ENCODE results near the gene COLEC12. TPM values are rescaled to one million over a fixed set of nuclear protein-coding genes. Genes with fewer than 3 reads are reported as not detected.

Gene COLEC12
- total and polyA plus RNA-seq, 2 experiments from 2014 or later, result 23.2 to 28.3 TPM

DNA sequence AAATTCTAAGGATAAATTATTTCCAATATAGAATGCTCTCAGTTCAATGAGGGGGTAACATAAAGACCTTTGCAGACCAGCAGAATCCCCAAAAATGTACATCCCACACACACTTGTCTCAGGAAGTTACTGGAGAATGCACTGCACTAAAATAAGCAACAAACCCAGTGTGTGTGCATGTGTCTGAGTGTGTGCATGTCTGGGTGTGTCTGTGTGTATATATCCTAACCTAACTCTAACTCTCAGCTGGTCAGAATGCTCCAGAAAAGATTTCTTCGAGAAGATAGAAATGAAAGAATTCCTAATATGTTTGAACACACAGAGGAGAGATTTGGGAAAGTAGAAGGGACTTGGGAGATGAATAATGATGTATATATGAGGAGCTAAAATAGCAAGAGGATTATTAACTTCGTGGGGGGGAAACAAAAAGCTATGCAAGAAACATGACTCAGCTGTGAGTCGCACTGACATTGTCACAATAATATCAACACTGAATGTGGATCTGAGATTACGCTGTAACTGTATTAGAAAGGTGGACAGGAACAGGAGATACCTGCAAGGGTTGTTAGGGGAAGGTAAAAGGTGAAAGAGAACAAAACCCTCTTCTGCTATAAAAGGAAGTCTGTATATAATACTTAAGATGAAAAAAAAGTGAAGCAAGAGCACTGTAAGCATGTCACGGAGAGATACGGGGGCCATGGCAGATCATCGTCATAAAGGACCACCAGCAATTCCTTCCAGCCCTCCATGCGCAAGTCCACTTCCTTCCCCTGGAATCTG is 11.1 kb downstream of the COLEC12 start:
- Histone ChIP-seq H3K9me2 (replicated peaks; ENCODE audit: insufficient read depth) (no peaks in the 10 kb centered on the region), H3K4me3 (no peak overlapping the region), H4K20me1 (ENCODE audit: insufficient read depth, poor library complexity, severe bottlenecking) (no peaks in the 10 kb centered on the region), H3K9me3 (ENCODE audit: low read depth) (no peaks in the 10 kb centered on the region), H3K79me2 (peaks cover 64% of the 10 kb centered on the region), H3K4me1 (ENCODE audit: insufficient read depth) (peaks cover 11% of the 10 kb centered on the region), H3K27me3 (no peaks in the 10 kb centered on the region), H3K27ac (no peak overlapping the region), H3K36me3 (replicated peaks; ENCODE audit: insufficient read depth, low read depth) (no peaks in the 10 kb centered on the region), H3K4me2 (no peak overlapping the region), H2AFZ (no peak overlapping the region)
- TF ChIP-seq, protein P1, sequence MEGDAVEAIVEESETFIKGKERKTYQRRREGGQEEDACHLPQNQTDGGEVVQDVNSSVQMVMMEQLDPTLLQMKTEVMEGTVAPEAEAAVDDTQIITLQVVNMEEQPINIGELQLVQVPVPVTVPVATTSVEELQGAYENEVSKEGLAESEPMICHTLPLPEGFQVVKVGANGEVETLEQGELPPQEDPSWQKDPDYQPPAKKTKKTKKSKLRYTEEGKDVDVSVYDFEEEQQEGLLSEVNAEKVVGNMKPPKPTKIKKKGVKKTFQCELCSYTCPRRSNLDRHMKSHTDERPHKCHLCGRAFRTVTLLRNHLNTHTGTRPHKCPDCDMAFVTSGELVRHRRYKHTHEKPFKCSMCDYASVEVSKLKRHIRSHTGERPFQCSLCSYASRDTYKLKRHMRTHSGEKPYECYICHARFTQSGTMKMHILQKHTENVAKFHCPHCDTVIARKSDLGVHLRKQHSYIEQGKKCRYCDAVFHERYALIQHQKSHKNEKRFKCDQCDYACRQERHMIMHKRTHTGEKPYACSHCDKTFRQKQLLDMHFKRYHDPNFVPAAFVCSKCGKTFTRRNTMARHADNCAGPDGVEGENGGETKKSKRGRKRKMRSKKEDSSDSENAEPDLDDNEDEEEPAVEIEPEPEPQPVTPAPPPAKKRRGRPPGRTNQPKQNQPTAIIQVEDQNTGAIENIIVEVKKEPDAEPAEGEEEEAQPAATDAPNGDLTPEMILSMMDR (IDR thresholded peaks at IDR 0.05; ENCODE audit: poor library complexity), result no peak
- TF ChIP-seq EZH2phosphoT487 (IDR thresholded peaks at IDR 0.05; ENCODE audit: low read depth, severe bottlenecking, unreplicated experiment), result no peak
- TF ChIP-seq EZH2 (IDR thresholded peaks at IDR 0.05; ENCODE audit: borderline replicate concordance), result no peak
- DNase-seq (ENCODE audit: low spot score), result no peak
- WGBS (ENCODE audit: low lambda C conversion rate, missing lambda C conversion rate), result 70% methylated on average over 8 of the region's 8 CpGs

DNA sequence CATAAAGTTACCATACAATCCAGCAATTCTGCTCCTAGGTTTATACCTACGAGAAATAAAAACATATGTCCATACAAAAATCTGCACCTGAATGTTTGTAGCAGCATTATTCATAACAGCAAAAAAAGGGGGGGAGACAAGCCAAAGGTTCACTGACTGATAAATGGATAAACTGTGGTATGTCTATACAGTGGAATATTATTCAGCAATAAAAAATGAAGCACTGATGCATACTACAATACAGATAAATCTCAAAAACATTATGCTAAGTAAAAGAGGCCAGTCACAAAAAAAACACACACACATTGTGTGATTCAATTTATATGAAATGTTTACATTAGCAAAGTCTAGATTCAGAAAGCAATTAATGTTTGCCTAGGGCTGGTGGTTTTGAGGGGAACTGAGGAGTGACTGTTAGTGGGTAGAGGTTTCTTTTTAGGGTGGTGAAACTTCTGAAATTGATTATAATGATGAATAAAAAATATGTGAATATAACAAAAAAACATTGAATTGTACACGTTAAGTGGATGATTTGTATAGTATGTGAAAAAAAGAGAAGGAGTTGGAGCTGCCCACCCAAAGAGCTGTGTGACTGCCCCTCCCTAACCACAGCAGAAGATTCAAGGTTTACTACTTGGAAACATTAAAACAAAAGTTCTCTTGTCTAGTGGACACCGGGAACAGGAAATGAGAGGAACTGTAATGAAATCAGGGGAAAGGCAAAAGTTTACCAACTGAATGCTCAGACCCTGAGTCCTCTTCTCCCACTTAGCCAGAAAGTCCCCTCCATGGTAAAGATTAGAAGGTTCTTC is 13.4 kb downstream of the COLEC12 start:
- H3K4me3 ChIP-seq, result no peak overlapping the region
- H3K27ac ChIP-seq, result no peak overlapping the region
- 82% methylated on average over 3 of the region's 3 CpGs for WGBS (ENCODE audit: low lambda C conversion rate, missing lambda C conversion rate)
- H3K4me1 ChIP-seq (ENCODE audit: insufficient read depth), result peaks cover 11% of the 10 kb centered on the region
- peaks cover 44% of the 10 kb centered on the region for H3K79me2 ChIP-seq
- H3K9me3 ChIP-seq (ENCODE audit: low read depth), result no peaks in the 10 kb centered on the region
- no peaks in the 10 kb centered on the region for H3K36me3 ChIP-seq (replicated peaks; ENCODE audit: insufficient read depth, low read depth)
- DNase-seq (ENCODE audit: low spot score), result no peak
- no peaks in the 10 kb centered on the region for H4K20me1 ChIP-seq (ENCODE audit: insufficient read depth, poor library complexity, severe bottlenecking)
- no peaks in the 10 kb centered on the region for H3K9me2 ChIP-seq (replicated peaks; ENCODE audit: insufficient read depth)
- no peak overlapping the region for H3K4me2 ChIP-seq
- TF ChIP-seq EZH2 (IDR thresholded peaks at IDR 0.05; ENCODE audit: borderline replicate concordance), result no peak
- TF ChIP-seq, protein P1 (IDR thresholded peaks at IDR 0.05; ENCODE audit: poor library complexity), result no peak
- no peak for TF ChIP-seq EZH2phosphoT487 (IDR thresholded peaks at IDR 0.05; ENCODE audit: low read depth, severe bottlenecking, unreplicated experiment)
- H2AFZ ChIP-seq, result no peak overlapping the region
- no peaks in the 10 kb centered on the region for H3K27me3 ChIP-seq

DNA sequence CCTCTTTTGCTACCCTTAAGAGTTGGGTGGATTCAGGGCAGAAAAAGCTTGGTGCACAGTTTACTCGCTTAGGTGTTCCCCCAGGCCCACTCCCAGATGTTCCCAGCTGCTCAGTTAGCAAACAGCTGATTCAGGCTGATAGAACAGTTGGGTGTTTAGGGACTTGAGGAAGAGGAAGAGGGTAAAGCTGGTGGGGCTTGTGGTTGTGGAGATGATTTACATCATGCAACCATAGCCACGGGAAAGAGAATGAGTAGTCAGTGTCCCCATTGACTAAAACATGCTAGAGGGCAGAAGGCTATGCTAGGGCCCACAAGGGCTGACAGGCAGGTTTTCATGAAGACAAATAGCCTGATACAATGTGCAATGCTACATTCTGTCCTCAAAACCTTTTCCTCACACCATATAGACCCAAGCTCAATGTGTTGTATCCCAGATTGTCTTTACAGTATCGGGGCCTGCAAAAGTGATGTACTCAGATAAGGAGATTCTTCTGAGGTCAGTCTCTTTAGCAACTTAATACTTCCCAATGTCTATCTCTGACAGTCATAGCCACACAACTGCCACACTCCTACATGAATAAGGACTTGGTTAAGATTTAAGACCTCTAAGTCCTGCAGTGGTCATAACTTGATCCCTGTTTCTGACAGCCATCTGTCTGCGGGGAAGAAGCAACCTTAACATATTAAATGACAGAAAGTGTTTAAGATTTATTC is 15.6 kb downstream of the COLEC12 start:
- Histone ChIP-seq H3K36me3 (replicated peaks; ENCODE audit: insufficient read depth, low read depth) (no peaks in the 10 kb centered on the region), H3K4me2 (no peak overlapping the region), H3K4me3 (no peak overlapping the region), H2AFZ (no peak overlapping the region), H4K20me1 (ENCODE audit: insufficient read depth, poor library complexity, severe bottlenecking) (no peaks in the 10 kb centered on the region), H3K9me3 (ENCODE audit: low read depth) (no peaks in the 10 kb centered on the region), H3K4me1 (ENCODE audit: insufficient read depth) (no peaks in the 10 kb centered on the region), H3K27me3 (no peaks in the 10 kb centered on the region), H3K27ac (no peak overlapping the region), H3K9me2 (replicated peaks; ENCODE audit: insufficient read depth) (no peaks in the 10 kb centered on the region), H3K79me2 (peaks cover 31% of the 10 kb centered on the region)
- no peak for DNase-seq (ENCODE audit: low spot score)
- 89% methylated on average over 4 of the region's 4 CpGs for WGBS (ENCODE audit: low lambda C conversion rate, missing lambda C conversion rate)
- no peak for TF ChIP-seq EZH2phosphoT487 (IDR thresholded peaks at IDR 0.05; ENCODE audit: low read depth, severe bottlenecking, unreplicated experiment)
